ENCODE results near the gene SLC11A1.

Gene SLC11A1

DNA sequence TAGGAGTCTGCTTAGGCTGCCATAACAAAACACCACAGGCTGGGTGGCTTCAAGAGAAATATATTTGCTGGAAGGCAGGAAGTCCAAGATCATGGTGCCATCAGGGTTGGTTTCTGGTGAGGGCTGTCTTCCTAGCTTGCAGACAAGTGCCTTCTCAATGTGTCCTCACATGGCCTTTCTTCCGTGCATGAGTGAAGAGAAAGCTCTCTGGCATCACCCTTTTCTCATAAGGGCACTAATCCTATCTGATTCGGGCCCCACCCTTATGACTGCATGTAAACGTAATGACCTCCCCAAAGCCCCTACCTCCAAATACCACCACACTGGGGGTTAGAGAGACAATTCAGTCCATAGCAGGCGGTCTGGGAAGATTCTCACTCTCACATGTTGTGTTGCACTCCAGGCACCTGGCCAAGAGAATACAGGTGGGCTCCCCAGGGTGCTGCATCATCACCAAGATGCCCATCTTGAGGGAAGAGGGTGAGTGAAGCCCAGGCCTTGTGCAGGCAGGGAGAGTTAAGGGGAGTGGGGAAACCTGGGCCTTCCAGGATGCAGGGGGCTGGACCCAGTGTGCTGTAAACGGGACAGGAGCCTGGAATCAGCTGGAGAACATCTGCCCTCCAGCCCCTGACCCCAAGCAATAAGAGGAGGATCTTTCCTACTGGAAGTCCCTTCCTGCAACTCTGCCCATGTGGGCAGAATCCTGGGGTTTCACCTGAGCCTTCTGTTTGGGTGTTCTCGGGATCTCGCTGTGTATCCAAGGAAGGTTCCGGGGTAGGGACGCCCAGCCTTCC is 15.3 kb upstream of the SLC11A1 start:
- DNase-seq (ENCODE audit: low read depth, low spot score): no peak

DNA sequence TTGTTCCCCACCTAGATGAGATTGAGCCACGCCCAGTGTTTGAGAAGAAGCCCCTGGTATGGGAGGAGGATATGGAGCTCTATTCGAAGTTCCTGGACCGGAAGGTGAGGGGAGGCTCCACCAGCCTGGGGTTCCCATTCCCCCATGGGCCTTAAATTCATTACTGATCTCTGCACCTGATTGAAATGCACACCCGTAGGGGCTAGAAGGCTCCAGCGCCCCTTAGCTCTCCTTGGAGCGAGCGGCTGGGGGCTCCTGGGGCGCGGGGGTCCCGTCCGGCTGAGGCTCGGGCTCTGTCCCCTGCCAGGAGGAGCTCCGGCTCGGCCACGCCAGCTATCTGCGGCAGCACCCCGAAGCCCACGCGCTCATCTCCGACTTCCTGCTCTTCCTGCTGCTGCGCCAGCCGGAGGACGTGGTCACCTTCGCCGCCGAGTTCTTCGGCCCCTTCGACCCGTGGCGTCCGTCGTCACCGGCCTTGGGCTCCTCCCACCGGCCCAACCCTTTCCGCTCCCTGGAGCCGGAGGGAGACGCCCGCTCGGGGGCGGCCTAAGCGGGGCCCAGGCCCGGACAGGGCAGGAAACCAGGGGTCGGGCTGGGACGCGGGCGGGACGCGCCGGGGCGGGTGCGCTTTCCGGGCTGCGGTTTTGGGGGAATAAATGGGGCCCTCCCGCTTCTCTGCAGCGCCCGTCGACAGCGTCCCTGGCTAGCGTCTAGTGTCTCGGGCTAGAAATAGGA is 14.5 kb upstream of the SLC11A1 start:
- DNase-seq (ENCODE audit: low read depth, low spot score): peak; percentile 82

GRCh38 chr2:218368150-218368528 is 13.9 kb upstream of the SLC11A1 start:
- DNase-seq (ENCODE audit: low read depth, low spot score): no peak

- DNase-seq (ENCODE audit: low read depth, low spot score): peak; percentile 23
Measured at GRCh38 chr2:218368621-218369153, 13.4 kb upstream of the SLC11A1 start.

GRCh38 chr2:218369330-218369729 is 12.7 kb upstream of the SLC11A1 start:
- DNase-seq (ENCODE audit: low read depth, low spot score): no peak

DNA sequence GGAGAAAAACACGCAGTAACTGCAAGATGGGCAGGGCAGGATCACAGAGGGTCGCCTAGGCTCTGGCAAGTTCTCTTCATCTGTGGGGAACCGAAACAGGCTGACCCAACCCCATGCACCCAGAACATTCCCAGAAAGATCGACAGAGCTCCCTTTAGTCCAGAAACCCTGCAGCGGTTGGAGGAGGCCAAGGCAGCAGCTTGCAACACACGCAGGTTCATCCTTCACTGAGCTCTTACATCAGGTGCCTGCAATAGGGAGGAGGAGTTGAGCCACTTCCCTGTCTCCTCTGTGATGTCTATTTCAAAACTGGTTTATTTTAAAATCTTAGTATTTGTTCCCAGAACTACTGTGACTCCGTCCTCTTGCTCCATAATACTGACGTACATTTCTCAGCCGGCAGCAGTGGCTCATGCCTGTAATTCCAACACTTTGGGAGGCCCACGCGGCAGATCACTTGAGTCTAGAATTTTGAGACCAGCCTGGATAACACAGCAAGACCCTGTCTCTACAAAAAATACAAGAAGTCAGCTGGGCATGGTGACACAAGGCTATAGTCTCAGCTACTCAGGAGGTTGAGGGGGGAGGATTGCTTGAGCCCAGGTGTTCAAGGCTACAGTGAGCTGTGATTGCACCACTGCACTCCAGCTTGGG is 11.5 kb upstream of the SLC11A1 start:
- DNase-seq (ENCODE audit: low read depth, low spot score): no peak

DNA sequence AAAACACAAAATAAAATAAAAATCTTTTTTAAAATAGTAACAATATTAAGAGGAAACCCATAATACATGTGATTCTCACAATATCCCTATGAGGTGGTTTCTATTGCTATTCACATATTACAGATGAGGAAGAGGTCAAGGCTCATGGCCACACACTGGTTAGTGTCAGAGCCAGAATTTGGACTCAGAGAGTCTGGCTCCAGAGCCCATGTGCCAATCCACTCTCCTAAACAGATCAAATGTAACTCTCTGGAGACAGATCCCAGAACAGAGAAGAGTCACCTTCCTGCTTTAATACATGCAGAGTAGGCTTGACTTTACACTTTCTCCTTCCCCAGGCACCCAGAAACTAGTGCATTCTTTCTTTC is 10.1 kb upstream of the SLC11A1 start:
- no peak for DNase-seq (ENCODE audit: low read depth, low spot score)

DNA sequence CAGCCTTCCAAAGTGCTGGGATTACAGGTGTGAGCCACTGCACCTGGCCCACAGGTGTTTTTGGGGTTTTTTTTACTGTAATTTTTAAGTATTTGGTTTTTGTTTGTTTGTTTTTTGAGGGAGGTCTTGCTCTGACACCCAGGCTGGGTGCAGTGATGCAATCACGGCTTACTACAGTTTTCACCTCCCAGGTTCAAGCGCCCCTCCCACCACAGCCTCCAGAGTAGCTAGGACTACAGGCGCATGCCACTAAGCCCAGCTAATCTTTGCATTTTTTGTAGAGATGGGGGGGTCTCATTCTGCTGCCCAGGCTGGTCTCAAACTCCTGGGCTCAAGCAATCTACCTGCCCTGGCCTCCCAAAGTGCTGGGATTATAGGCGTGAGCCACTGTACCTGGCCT is 7.3 kb upstream of the SLC11A1 start:
- DNase-seq (ENCODE audit: low read depth, low spot score): no peak

DNA sequence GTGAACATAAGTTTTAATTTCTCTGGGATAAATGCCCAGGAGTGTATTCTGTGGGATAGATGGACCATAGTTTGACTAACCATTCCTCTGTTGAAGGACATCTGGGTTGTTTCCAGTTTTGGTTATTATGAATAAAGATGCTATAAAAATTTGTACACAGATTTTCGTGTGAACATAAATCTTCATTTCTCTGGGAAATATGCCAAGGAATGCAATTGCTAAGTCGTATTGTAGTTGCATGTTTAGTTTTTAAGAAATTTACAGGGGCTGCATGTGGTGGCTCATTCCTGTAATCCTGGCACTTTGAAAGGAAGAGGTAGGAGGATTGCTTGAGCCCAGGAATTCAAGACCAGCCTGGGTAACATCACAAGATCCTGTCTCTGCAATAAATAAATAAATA is 6.9 kb upstream of the SLC11A1 start:
- DNase-seq (ENCODE audit: low read depth, low spot score): no peak

GRCh38 chr2:218378053-218378452 is 4.0 kb upstream of the SLC11A1 start:
- DNase-seq (ENCODE audit: low read depth, low spot score): no peak

DNA sequence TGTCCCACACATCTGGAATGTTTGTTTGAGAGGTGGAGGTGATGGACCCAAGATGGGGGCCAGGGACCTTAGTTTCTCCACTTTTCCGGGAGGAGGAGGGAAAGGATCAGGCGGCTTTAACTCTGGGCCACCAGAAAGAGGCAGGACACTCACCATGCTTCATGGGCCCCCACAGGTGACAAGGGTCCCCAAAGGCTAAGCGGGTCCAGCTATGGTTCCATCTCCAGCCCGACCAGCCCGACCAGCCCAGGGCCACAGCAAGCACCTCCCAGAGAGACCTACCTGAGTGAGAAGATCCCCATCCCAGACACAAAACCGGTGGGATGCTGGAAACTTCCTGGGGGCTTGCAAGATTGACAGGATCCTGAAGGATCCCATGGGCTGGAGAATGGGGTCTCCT is 712 bp downstream of the SLC11A1 start:
- no peak for DNase-seq (ENCODE audit: low read depth, low spot score)

DNA sequence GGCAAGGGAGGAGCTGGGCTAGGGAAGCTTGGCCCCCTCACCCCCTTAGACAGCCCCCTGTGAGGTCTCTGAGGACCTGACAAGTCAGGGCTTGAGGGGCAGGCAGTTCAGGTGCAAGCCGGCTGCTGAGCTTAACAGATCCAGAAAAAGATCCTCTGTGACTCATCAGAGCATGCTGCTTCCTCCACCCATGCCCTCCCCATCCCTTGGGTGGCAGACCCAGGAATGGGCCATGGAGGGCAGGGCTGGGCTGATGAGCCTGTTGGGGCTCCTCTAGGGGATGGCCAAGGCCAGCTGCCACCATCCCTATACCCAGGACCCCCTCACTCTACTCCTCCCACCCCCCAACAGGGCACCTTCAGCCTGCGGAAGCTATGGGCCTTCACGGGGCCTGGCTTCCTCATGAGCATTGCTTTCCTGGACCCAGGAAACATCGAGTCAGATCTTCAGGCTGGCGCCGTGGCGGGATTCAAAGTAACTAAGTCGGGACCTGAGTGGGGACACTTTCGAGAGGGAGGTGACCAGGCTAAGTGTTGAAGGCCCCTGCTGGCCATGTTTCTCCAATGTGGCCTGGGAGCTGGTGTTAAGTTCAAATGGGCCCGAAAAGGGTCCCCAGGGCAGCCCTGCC is 1.9 kb downstream of the SLC11A1 start:
- no peak for DNase-seq (ENCODE audit: low read depth, low spot score)

DNA sequence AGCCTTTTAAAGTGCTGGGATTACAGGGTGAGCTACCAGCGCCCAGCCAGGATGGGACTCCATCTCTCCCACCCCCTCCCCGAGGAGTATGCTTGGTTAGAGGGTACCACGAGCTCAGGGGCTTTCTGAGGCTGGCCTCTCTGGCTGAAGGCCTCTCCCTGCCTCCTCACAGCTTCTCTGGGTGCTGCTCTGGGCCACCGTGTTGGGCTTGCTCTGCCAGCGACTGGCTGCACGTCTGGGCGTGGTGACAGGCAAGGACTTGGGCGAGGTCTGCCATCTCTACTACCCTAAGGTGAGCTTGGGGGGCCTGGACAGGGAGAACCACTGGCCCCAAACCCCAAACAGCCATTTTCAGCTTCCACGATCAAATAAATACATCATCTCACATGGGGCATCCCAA is 2.9 kb downstream of the SLC11A1 start:
- no peak for DNase-seq (ENCODE audit: low read depth, low spot score)

GRCh38 chr2:218386505-218387368 is 4.7 kb downstream of the SLC11A1 start:
- no peak for DNase-seq (ENCODE audit: low read depth, low spot score)

GRCh38 chr2:218387369-218388194 is 5.5 kb downstream of the SLC11A1 start:
- peak; percentile 67 for DNase-seq (ENCODE audit: low read depth, low spot score)

DNA sequence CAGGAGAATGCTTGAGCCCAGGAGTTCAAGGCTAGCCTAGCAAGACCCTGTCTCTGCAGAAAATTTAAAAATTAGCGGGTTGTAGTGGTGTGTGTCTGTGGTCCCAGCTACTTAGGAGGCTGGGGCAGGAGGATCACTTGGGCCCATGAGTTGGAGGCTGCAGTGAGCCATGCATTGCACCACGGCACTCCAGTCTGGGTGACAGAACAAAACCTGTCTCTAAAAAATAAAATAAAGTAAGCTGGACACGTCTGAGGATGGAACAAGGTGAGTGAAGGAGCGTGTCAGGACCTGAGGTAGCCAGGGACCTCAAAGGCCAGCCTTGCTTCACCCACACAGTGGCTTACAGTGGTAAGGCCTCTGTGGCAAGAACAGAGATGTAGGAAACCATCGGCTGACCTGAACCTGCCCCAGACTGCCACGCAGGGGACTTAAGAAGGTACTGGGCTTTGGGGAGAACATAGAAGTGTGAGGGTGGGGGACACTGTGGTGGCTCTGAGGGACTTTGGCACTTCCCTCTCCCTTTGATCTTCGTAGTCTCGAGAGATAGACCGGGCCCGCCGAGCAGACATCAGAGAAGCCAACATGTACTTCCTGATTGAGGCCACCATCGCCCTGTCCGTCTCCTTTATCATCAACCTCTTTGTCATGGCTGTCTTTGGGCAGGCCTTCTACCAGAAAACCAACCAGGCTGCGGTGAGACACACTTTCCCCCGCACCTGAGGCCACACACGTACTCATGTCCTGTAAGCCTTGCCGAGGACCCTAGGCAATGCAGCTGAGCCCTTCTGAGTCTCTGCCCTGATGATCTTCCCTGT is 7.5 kb downstream of the SLC11A1 start:
- no peak for DNase-seq (ENCODE audit: low read depth, low spot score)

DNA sequence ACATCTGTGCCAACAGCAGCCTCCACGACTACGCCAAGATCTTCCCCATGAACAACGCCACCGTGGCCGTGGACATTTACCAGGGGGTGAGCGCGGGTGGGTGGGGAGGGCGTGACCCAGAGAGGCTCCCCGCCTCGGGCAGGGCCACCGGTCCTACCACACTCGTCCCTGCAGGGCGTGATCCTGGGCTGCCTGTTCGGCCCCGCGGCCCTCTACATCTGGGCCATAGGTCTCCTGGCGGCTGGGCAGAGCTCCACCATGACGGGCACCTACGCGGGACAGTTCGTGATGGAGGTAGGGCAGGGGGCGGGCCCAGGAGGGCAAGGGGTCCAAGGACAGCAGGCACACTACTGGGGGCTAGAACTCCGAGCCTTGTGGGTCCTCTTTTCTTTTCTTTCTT is 9.1 kb downstream of the SLC11A1 start:
- DNase-seq (ENCODE audit: low read depth, low spot score): no peak

- DNase-seq (ENCODE audit: low read depth, low spot score): no peak
Measured at GRCh38 chr2:218392459-218392858, 10.4 kb downstream of the SLC11A1 start.

GRCh38 chr2:218392891-218393462 is 10.9 kb downstream of the SLC11A1 start:
- DNase-seq (ENCODE audit: low read depth, low spot score): no peak

All from astrocyte of the hippocampus (primary cell).